8988T (cell line): Measurements from ENCODE around the gene INO80D.
"Not testable (repeated sequence)": the region's sequence is repeated elsewhere in the genome, so short reads cannot be mapped to it uniquely, and the experiment has no call there.

Source experiments
- DNase-seq: peaks from one replicate; pipeline ENCODE4 v3.0.0; 2011

Gene INO80D

GRCh38 chr2:206083602-206084438 is 2.2 kb downstream of the INO80D start:
- no peak for DNase-seq

GRCh38 chr2:206082298-206082843 is 3.6 kb downstream of the INO80D start:
- no peak for DNase-seq

- DNase-seq = no peak
These were observed 5.0 kb downstream of the INO80D start for GRCh38 chr2:206080927-206081326.

DNA sequence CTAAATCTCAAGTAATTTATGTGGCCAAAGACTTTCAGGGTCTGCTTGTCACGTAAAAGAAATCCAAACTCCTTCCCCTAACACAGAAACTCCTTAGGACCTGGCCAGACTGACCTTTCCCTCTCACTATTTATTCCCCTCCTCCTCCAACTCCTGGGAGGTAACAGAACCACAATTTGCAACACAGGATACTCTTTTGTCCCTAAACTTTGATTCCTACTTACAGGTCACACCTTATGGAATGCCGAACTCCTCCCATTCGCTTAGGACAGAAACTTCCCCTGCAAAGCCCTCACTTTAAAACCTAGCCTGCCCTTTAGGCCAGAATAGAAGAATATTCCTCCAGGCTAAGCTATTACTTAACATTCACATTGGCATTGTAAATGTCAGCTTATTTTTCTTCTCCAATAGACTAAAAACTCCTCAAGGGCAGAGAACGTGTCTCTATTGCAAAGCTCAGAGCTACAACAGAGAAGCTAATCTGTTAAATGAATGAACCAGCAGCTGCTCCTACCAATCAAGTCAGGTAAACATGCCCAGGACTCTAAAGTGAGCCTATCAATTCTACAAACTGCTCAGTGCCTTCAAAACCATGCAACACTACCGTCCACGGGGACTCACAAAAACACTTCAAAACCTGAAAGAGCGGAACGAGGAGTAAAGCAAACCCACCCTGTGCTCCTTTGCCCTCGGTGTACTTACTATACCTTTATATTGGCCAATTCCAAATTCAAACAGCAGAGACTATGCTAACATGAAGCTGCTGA is 6.1 kb downstream of the INO80D start:
- no peak for DNase-seq

DNA sequence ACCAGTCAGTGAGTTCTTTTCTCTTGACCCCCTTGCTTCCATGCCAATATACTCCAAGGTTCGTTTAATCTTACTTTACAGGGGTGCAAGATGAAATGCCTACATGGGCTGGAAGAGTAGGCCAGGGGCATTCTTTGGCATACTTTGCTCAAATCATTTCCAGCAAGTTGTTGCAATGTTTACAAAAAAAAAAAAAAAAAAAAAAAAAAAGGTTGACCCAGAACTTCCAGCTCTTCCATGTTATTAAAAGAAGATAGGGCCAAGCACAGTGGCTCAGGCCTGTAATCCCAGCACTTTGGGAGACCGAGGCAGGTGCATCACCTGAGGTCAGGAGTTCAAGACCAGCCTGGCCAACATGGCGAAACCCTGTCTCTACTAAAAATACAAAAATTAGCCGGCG is 8.1 kb downstream of the INO80D start:
- DNase-seq = not testable (repeated sequence)

DNA sequence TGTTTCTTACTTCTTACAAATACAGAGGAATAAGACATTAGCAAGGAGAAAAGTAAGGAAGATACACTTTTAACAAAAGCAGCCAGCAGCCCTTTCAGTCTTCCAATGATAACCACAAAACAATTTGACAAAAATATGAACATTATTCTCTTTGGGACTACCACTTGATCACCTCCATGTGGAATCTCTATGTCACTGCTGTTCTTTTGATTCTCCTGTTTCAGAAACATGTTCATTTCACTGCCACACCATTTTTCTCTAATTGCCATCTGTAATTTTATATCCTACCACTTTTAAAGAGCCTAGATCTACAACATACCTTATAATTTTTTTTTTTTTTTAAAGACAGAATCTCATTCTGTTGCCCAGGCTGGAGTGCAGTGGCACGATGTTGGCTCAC is 10.9 kb downstream of the INO80D start:
- no peak for DNase-seq

DNA sequence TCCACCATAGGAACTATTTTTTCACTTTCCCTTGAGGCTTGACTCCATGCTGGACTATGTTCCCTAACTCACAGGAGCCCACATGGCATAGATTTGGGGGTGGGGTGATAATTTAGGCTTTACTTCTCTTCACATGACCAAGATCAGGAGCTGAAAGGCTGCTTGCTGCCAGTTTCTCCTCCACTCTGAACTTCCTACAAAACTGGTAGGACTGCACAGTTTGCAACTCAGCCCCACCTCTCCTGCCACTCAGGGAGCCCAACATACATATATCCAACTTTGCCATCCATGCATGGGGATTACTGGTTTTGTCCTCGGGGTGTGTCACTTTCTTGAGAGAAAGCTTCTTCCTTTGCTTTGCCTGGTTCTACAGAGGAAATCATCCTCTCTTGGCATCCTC is 14.2 kb downstream of the INO80D start:
- no peak for DNase-seq

GRCh38 chr2:206069417-206069816 is 16.6 kb downstream of the INO80D start:
- DNase-seq = no peak

DNA sequence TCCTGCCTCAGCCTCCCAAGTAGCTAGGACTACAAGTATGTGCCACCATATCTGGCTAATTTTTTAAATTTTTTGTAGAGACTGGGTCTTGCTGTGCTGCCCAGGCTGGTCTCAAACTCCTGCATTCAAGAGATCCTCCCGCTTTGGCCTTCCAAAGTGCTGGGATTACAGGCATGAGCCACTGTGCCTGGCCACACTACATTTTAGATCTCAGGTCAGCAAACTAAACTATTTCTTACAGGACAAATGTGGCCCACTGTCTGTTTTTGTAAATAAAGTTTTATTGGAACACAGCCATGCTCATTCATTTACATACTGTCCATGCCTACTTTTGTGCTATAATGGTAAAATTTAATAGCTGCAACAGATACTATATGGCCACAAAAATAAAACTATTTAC is 17.8 kb downstream of the INO80D start:
- no peak for DNase-seq

DNA sequence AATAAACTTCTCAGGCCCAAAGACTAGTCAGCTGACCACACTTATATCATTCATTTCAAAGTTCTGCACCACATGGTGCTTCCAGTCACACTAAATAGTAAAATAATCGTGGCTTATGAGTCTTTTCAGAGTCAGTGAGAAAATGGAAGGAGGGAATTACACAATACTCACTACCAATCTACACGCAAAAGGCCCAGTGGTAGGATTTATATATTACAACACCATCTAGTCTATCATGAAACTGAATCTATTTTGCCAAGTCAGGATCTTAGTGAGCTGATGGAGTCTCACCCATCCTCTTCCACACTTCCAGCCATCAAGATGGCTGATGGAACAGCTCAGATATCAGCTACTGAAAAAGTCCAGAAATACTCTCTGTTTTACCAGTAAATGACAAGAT is 21.9 kb downstream of the INO80D start:
- DNase-seq = no peak

- no peak for DNase-seq
These were observed 22.3 kb downstream of the INO80D start for GRCh38 chr2:206063635-206064034.

GRCh38 chr2:206062724-206063123 is 23.2 kb downstream of the INO80D start:
- DNase-seq = no peak

DNA sequence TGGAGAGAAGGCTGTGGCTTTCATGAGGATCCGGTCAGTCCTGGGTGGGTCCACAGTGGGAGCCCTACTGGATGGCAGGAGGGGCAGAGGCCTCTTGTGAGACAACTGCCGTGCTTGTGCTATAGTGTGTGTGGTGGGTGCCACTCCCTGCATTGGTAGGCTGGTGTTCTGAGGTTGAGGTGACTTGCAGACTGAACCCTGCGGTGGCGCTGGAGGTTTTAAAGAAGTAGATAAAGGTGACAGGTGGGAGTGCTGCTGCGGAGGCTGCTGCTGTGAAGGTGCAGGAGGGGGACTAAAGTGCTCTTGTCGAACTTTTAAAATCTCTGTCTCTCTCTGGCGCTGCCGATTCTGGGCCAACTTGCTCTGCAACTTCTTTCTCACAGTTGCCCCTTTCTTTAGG is 29.7 kb downstream of the INO80D start:
- DNase-seq = no peak

- DNase-seq = no peak
These were observed 31.0 kb downstream of the INO80D start for GRCh38 chr2:206054952-206055351.

DNA sequence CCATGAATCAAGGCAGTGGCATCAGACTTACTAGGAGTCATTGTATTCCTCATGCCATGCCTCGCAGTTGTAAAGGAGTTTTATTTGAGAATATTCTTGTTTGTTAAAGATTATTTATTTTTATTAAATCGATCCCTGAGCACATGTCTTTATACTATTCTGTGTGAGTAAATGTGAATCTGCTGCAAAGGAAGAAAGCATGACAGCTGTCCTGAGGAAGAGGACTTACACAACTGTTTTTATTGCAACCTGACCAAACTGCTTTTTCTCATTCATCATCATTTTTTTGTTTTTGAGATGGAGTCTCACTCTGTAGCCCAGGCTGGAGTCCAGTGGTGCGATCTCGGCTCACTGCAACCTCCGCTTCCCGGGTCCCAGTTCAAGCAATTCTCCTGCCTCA is 34.1 kb downstream of the INO80D start:
- DNase-seq = no peak

DNA sequence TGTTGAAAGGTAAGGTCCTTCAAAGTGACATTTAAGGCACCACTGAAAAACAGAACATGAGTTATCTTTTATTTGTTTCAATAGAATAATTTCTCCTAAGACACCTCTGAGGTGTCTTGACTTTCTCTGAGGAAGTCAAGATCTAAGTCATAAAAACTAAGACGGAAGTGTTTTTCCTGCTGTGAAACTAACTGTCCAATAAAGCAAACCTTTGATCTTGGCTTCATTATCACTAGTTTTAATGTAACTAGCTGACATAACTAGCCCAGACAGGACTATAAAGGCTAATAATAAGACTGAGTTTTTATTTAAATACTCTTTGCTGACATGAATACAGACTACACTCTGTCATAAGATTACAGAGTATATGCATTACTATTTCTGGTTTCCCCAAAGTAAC is 36.6 kb downstream of the INO80D start:
- DNase-seq = no peak

GRCh38 chr2:206045251-206045650 is 40.7 kb downstream of the INO80D start:
- DNase-seq = no peak

GRCh38 chr2:206040525-206040924 is 45.4 kb downstream of the INO80D start:
- no peak for DNase-seq

DNA sequence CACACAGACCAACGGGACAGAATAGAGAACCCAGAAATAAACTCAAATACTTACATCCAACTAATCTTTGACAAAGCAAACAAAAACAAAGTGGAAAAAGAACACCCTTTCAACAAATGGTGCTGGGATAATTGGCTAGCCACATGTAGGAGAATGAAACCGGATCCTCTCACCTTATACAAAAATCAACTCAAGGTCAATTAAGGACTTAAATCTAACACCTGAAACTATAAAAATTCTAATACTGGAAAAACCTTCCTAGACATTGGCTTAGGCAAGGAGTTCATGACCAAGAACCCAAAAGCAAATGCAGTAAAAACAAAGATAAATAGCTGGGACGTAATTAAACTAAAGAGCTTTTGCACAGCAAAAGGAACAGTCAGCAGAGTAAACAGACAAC is 50.6 kb downstream of the INO80D start:
- DNase-seq = not testable (repeated sequence)

DNA sequence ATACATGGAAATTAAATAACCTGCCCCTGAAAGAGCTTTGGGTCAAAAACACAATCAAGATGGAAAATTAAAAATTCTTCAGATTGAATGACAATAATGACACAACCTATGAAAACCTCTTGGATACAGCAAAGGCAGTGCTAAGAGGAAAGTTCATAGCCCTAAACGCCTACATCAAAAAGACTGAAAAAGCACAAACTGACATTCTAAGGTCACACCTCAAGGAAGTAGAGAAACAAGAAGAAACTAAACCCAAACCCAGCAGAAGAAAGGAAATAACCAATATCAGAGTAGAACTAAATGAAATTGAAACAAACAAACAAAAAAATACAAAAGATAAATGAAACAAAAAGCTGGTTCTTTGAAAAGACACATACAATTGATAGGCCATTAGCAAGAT is 52.5 kb downstream of the INO80D start:
- not testable (repeated sequence) for DNase-seq

DNA sequence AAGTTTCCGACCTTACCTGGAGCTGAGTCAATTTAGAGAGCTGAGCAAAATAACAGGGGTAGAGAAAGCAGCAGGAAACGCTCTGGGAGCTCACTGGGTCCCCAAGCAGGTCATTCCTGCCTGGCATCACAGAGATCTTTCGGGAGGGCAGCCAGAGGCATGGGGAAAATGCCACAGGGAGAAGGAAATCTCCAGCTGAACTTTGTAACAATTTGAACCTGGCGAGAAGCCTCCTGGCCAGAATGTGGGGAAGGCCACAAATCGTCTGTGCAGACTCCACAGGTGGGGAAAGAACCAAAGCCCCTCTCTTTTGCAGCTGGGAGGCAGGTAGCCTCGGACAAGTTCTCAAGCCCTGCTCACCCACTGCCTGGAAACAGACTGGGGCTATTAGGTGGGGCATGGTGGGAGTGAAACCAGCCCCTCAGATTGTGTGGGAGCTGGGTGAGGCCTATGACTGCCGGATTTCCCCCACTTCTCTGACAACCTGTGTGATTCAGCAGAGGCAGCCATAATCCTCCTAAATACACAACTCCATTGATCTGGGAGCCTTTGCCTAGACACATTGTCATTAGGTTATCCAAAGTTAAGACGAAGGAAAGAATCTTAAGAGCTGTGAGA is 53.9 kb downstream of the INO80D start:
- DNase-seq = no peak

GRCh38 chr2:206031162-206031784 is 54.7 kb downstream of the INO80D start:
- no peak for DNase-seq

- no peak for DNase-seq
These were observed 57.9 kb downstream of the INO80D start for GRCh38 chr2:206028101-206028500.
